ENCODE data around the gene DDR2.

DDR2 gene

GRCh38 chr1:162629651-162630050, 2.6 kb upstream of the DDR2 start:
- DNase-seq: no peak

- DNase-seq: no peak
Observed at GRCh38 chr1:162631546-162632191, 595 bp upstream of the DDR2 start.

- no peak for DNase-seq
Observed at GRCh38 chr1:162632698-162633080, 425 bp downstream of the DDR2 start.

- DNase-seq: no peak
Observed at GRCh38 chr1:162633081-162633762, 958 bp downstream of the DDR2 start.

- DNase-seq: no peak
Observed at GRCh38 chr1:162635418-162635817, 3.2 kb downstream of the DDR2 start.

GRCh38 chr1:162639718-162640117, 7.5 kb downstream of the DDR2 start:
- no peak for DNase-seq

- no peak for DNase-seq
Observed at GRCh38 chr1:162641114-162641513, 8.8 kb downstream of the DDR2 start.

- DNase-seq: no peak
Observed at GRCh38 chr1:162644986-162645314, 12.7 kb downstream of the DDR2 start.

GRCh38 chr1:162645666-162646065, 13.4 kb downstream of the DDR2 start:
- no peak for DNase-seq

GRCh38 chr1:162649583-162649982, 17.3 kb downstream of the DDR2 start:
- no peak for DNase-seq

GRCh38 chr1:162654915-162655620, 22.8 kb downstream of the DDR2 start:
- no peak for DNase-seq

GRCh38 chr1:162656266-162656665, 24.0 kb downstream of the DDR2 start:
- DNase-seq: no peak

- no peak for DNase-seq
Observed at GRCh38 chr1:162660574-162660973, 28.3 kb downstream of the DDR2 start.

- DNase-seq: no peak
Observed at GRCh38 chr1:162661336-162661735, 29.1 kb downstream of the DDR2 start.

GRCh38 chr1:162662013-162662412, 29.7 kb downstream of the DDR2 start:
- no peak for DNase-seq

GRCh38 chr1:162663086-162663485, 30.8 kb downstream of the DDR2 start:
- DNase-seq: no peak

- DNase-seq: no peak
Observed at GRCh38 chr1:162663589-162664106, 31.4 kb downstream of the DDR2 start.

GRCh38 chr1:162666006-162666645, 33.9 kb downstream of the DDR2 start:
- DNase-seq: no peak

GRCh38 chr1:162667381-162668080, 35.3 kb downstream of the DDR2 start:
- no peak for DNase-seq

- DNase-seq: no peak
Observed at GRCh38 chr1:162670928-162671663, 38.8 kb downstream of the DDR2 start.
